Measurements from ENCODE around the gene SPATC1L.

The SPATC1L gene

GRCh38 chr21:46121286-46122221 lies 62.7 kb downstream of the SPATC1L start:
- peaks cover 6% of the 10 kb centered on the region for H3K4me1 ChIP-seq (ENCODE audit: insufficient read depth, insufficient read length)
- H3K36me3 ChIP-seq (ENCODE audit: insufficient read depth, insufficient read length, low read length), result peaks cover 97% of the 10 kb centered on the region
- H3K4me3 ChIP-seq (ENCODE audit: insufficient read length, low read depth), result no peak overlapping the region
- DNase-seq (ENCODE audit: low read depth, low spot score), result no peak
- H3K27me3 ChIP-seq (ENCODE audit: insufficient read depth, insufficient read length), result no peaks in the 10 kb centered on the region
- no peak for TF ChIP-seq SUZ12 (IDR thresholded peaks at IDR 0.05; ENCODE audit: extremely low read depth, insufficient read depth, insufficient read length)
- no peak for TF ChIP-seq ZNF274 (IDR thresholded peaks at IDR 0.05; ENCODE audit: low read depth, low read length)
- TF ChIP-seq YY1 (IDR thresholded peaks at IDR 0.05; ENCODE audit: insufficient read depth, insufficient read length), result no peak
- no peaks in the 10 kb centered on the region for H3K9me3 ChIP-seq (ENCODE audit: insufficient read depth, low read length)
- H3K9ac ChIP-seq (ENCODE audit: insufficient read length, low read depth), result no peak overlapping the region

GRCh38 chr21:46120301-46121285 lies 63.7 kb downstream of the SPATC1L start:
- H3K27me3 ChIP-seq (ENCODE audit: insufficient read depth, insufficient read length), result no peaks in the 10 kb centered on the region
- no peaks in the 10 kb centered on the region for H3K9me3 ChIP-seq (ENCODE audit: insufficient read depth, low read length)
- no peak for DNase-seq (ENCODE audit: low read depth, low spot score)
- TF ChIP-seq SUZ12 (IDR thresholded peaks at IDR 0.05; ENCODE audit: extremely low read depth, insufficient read depth, insufficient read length) (no peak), ZNF274 (IDR thresholded peaks at IDR 0.05; ENCODE audit: low read depth, low read length) (no peak), YY1 (IDR thresholded peaks at IDR 0.05; ENCODE audit: insufficient read depth, insufficient read length) (no peak)
- no peak overlapping the region for H3K9ac ChIP-seq (ENCODE audit: insufficient read length, low read depth)
- H3K4me3 ChIP-seq (ENCODE audit: insufficient read length, low read depth), result no peak overlapping the region
- H3K4me1 ChIP-seq (ENCODE audit: insufficient read depth, insufficient read length), result peaks cover 8% of the 10 kb centered on the region
- peaks cover 97% of the 10 kb centered on the region for H3K36me3 ChIP-seq (ENCODE audit: insufficient read depth, insufficient read length, low read length)

DNA sequence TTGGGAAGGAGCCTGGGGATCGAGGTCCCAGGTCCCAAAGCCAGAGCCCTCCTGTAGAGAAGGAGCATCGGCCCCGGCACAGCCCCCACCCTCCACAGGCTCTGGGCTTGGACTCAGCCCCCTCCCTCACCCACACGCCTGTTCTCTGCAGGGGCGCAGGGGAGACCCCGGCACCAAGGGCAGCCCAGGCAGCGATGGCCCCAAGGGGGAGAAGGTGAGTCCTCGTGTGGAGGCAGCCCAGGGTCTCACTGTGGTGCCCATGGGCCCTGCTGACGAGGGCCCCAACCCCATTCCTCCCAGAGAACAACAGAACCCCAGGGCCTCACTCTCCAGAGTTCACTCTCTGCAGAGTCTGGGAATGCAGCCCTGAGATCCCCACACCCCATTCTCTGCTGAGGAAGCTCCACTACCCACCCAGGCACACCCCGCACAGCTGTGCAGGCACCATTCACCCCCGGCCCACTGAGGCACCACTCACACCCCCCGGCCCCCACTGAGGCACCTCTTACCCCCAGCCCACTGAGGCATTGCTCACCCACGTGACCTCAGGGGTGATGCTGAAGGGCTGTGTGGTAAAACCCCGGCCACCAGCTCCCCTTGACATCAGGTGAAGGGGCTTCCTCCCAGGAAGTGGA lies 64.5 kb downstream of the SPATC1L start:
- Histone ChIP-seq H3K9ac (ENCODE audit: insufficient read length, low read depth) (no peak overlapping the region), H3K4me3 (ENCODE audit: insufficient read length, low read depth) (no peak overlapping the region), H3K36me3 (ENCODE audit: insufficient read depth, insufficient read length, low read length) (peaks cover 97% of the 10 kb centered on the region), H3K4me1 (ENCODE audit: insufficient read depth, insufficient read length) (peaks cover 8% of the 10 kb centered on the region), H3K9me3 (ENCODE audit: insufficient read depth, low read length) (peaks cover 4% of the 10 kb centered on the region), H3K27me3 (ENCODE audit: insufficient read depth, insufficient read length) (no peaks in the 10 kb centered on the region)
- no peak for DNase-seq (ENCODE audit: low read depth, low spot score)
- no peak for TF ChIP-seq ZNF274 (IDR thresholded peaks at IDR 0.05; ENCODE audit: low read depth, low read length)
- TF ChIP-seq SUZ12 (IDR thresholded peaks at IDR 0.05; ENCODE audit: extremely low read depth, insufficient read depth, insufficient read length), result no peak
- TF ChIP-seq YY1 (IDR thresholded peaks at IDR 0.05; ENCODE audit: insufficient read depth, insufficient read length), result no peak

GRCh38 chr21:46119144-46119636 lies 65.1 kb downstream of the SPATC1L start:
- H3K9me3 ChIP-seq (ENCODE audit: insufficient read depth, low read length), result peaks cover 9% of the 10 kb centered on the region
- H3K27me3 ChIP-seq (ENCODE audit: insufficient read depth, insufficient read length), result no peaks in the 10 kb centered on the region
- H3K4me3 ChIP-seq (ENCODE audit: insufficient read length, low read depth), result no peak overlapping the region
- TF ChIP-seq YY1 (IDR thresholded peaks at IDR 0.05; ENCODE audit: insufficient read depth, insufficient read length) (no peak), SUZ12 (IDR thresholded peaks at IDR 0.05; ENCODE audit: extremely low read depth, insufficient read depth, insufficient read length) (no peak), ZNF274 (IDR thresholded peaks at IDR 0.05; ENCODE audit: low read depth, low read length) (no peak)
- H3K36me3 ChIP-seq (ENCODE audit: insufficient read depth, insufficient read length, low read length), result peaks cover 97% of the 10 kb centered on the region
- no peak for DNase-seq (ENCODE audit: low read depth, low spot score)
- no peak overlapping the region for H3K9ac ChIP-seq (ENCODE audit: insufficient read length, low read depth)
- H3K4me1 ChIP-seq (ENCODE audit: insufficient read depth, insufficient read length), result peaks cover 8% of the 10 kb centered on the region

- H3K36me3 ChIP-seq (ENCODE audit: insufficient read depth, insufficient read length, low read length), result peaks cover 96% of the 10 kb centered on the region
- no peak overlapping the region for H3K9ac ChIP-seq (ENCODE audit: insufficient read length, low read depth)
- H3K4me3 ChIP-seq (ENCODE audit: insufficient read length, low read depth), result no peak overlapping the region
- H3K9me3 ChIP-seq (ENCODE audit: insufficient read depth, low read length), result peaks cover 13% of the 10 kb centered on the region
- no peak for DNase-seq (ENCODE audit: low read depth, low spot score)
- H3K27me3 ChIP-seq (ENCODE audit: insufficient read depth, insufficient read length), result no peaks in the 10 kb centered on the region
- TF ChIP-seq ZNF274 (IDR thresholded peaks at IDR 0.05; ENCODE audit: low read depth, low read length), result no peak
- TF ChIP-seq YY1 (IDR thresholded peaks at IDR 0.05; ENCODE audit: insufficient read depth, insufficient read length), result no peak
- TF ChIP-seq SUZ12 (IDR thresholded peaks at IDR 0.05; ENCODE audit: extremely low read depth, insufficient read depth, insufficient read length), result no peak
- H3K4me1 ChIP-seq (ENCODE audit: insufficient read depth, insufficient read length), result peaks cover 8% of the 10 kb centered on the region
Observed at GRCh38 chr21:46118316-46119143, 65.7 kb downstream of the SPATC1L start.
